Trophoblast cell (in vitro differentiated cells and primary cell): ENCODE results near the gene CXCR4.

Experiments
- DNase-seq, 2 donors: peaks; one replicate each; pipeline ENCODE4 v3.0.0-alpha.2; 2016
- H2AFZ ChIP-seq: 2 replicates; pipeline ENCODE4 v1.6.1; 2013; ENCODE audit warnings: low read length, moderate library complexity, mild to moderate bottlenecking; ENCODE audit not compliant: insufficient read depth, poor library complexity
- H2AK5ac ChIP-seq: 2 replicates; pipeline ENCODE4 v1.6.1; 2013; ENCODE audit warnings: mild to moderate bottlenecking, low read length
- H2BK120ac ChIP-seq: 2 replicates; pipeline ENCODE4 v1.6.1; 2013; ENCODE audit warnings: low read length, mild to moderate bottlenecking, moderate library complexity; ENCODE audit not compliant: insufficient read depth, poor library complexity
- H2BK12ac ChIP-seq: 2 replicates; pipeline ENCODE4 v1.6.1; 2013; ENCODE audit warnings: mild to moderate bottlenecking, low read length, moderate library complexity
- H2BK5ac ChIP-seq: 2 replicates; pipeline ENCODE4 v1.6.1; 2013; ENCODE audit warnings: low read length, low read depth, moderate library complexity, mild to moderate bottlenecking; ENCODE audit not compliant: poor library complexity
- H3K14ac ChIP-seq: 2 replicates; pipeline ENCODE4 v1.6.1; 2013; ENCODE audit warnings: mild to moderate bottlenecking, low read length
- H3K18ac ChIP-seq: 2 replicates; pipeline ENCODE4 v1.6.1; 2013; ENCODE audit warnings: mild to moderate bottlenecking, low read length
- H3K23ac ChIP-seq: 2 replicates; pipeline ENCODE4 v1.6.1; 2013; ENCODE audit warnings: low read length
- H3K27ac ChIP-seq: 2 replicates; pipeline ENCODE4 v1.5.1; 2013; ENCODE audit warnings: low read depth, mild to moderate bottlenecking, inconsistent platforms, low read length, moderate library complexity
- H3K27me3 ChIP-seq: 2 replicates; pipeline ENCODE4 v1.6.1; 2013; ENCODE audit warnings: inconsistent platforms, mild to moderate bottlenecking, low read length, moderate library complexity; ENCODE audit not compliant: insufficient read depth
- H3K36me3 ChIP-seq, 2 experiments: 1 replicate in 1 of 2; 2 replicates in 1 of 2; pipeline ENCODE4 v1.6.1; 2013; ENCODE audit warnings: low read length in 2 of 2, mild to moderate bottlenecking in 2 of 2, moderate library complexity in 1 of 2; ENCODE audit not compliant: insufficient read depth in 2 of 2, control insufficient read depth in 1 of 2
- H3K4ac ChIP-seq: 2 replicates; pipeline ENCODE4 v1.6.1; 2013; ENCODE audit warnings: low read depth, mild to moderate bottlenecking, low read length, moderate library complexity
- H3K4me1 ChIP-seq, 2 experiments: 1 replicate in 1 of 2; 2 replicates in 1 of 2; pipeline ENCODE4 v1.6.1; 2013; ENCODE audit warnings: low read length in 2 of 2, mild to moderate bottlenecking in 2 of 2, moderate library complexity in 1 of 2; ENCODE audit not compliant: insufficient read depth in 2 of 2, control insufficient read depth in 1 of 2
- H3K4me2 ChIP-seq: 2 replicates; pipeline ENCODE4 v1.6.1; 2013; ENCODE audit warnings: inconsistent platforms, mild to moderate bottlenecking, low read length, moderate library complexity
- H3K4me3 ChIP-seq: 2 replicates; pipeline ENCODE4 v1.5.1; 2013; ENCODE audit warnings: mild to moderate bottlenecking, low read depth, low read length, inconsistent platforms
- H3K79me1 ChIP-seq: one replicate; pipeline ENCODE4 v1.6.1; 2013; ENCODE audit warnings: low read length
- H3K79me2 ChIP-seq: 2 replicates; pipeline ENCODE4 v1.6.1; 2013; ENCODE audit warnings: low read length, mild to moderate bottlenecking; ENCODE audit not compliant: control insufficient read depth, insufficient read depth, poor library complexity
- H3K9ac ChIP-seq: 2 replicates; pipeline ENCODE4 v1.6.1; 2013; ENCODE audit warnings: mild to moderate bottlenecking, low read length
- H3K9me3 ChIP-seq: 2 replicates; pipeline ENCODE4 v1.6.1; 2013; ENCODE audit warnings: low read depth, mild to moderate bottlenecking, control low read depth, inconsistent platforms, low read length; ENCODE audit not compliant: insufficient read depth
- H4K12ac ChIP-seq: 2 replicates; pipeline ENCODE4 v1.6.1; 2013; ENCODE audit warnings: low read depth, mild to moderate bottlenecking, low read length, moderate library complexity
- H4K8ac ChIP-seq: 2 replicates; pipeline ENCODE4 v1.6.1; 2013; ENCODE audit warnings: low read depth, mild to moderate bottlenecking, low read length, moderate library complexity
- H4K91ac ChIP-seq: one replicate; pipeline ENCODE4 v1.6.1; 2013; ENCODE audit warnings: low read depth, mild to moderate bottlenecking, low read length, moderate library complexity
- WGBS: extraction: QIAGEN DNeasy Blood & Tissue Kit; methylation state at CpG from one replicate; pipeline ENCODE4 v1.1.7; 2013; ENCODE audit warnings: missing lambda C conversion rate; ENCODE audit not compliant: insufficient read length, insufficient coverage; ENCODE audit errors: extremely low coverage; 5-methylcytosine and 5-hydroxymethylcytosine counted together

CXCR4 gene

GRCh38 chr2:136133586-136133985 is 15.6 kb upstream of the CXCR4 start:
- no peak overlapping the region for H4K12ac ChIP-seq

GRCh38 chr2:136133176-136133575 is 15.2 kb upstream of the CXCR4 start:
- Histone ChIP-seq H2BK120ac (no peak overlapping the region), H3K79me1 (peaks cover 4% of the 10 kb centered on the region)

More at GRCh38 chr2:136133586-136133985, 15.6 kb upstream of the CXCR4 start:
- Histone ChIP-seq H3K4me3 (no peak overlapping the region), H3K27ac (no peak overlapping the region), H3K18ac (no peak overlapping the region), H4K91ac (no peak overlapping the region), H3K9ac (no peak overlapping the region), H2AK5ac (no peak overlapping the region), H3K4me2 (no peak overlapping the region), H2BK5ac (no peak overlapping the region), H3K79me2 (no peaks in the 10 kb centered on the region), H3K4ac (no peak overlapping the region), H2BK120ac (no peak overlapping the region), H4K8ac (no peak overlapping the region), H3K4me1 (peaks cover 6 to 10% of the 10 kb centered on the region in 2 experiments), H2BK12ac (no peak overlapping the region), H3K23ac (no peak overlapping the region), H3K79me1 (peaks cover 4% of the 10 kb centered on the region), H3K27me3 (peaks cover 3% of the 10 kb centered on the region), H2AFZ (no peak overlapping the region), H3K9me3 (no peaks in the 10 kb centered on the region), H3K36me3 (no peaks in the 10 kb centered on the region), H3K14ac (no peak overlapping the region)
- no CpG with 5 or more reads among the region's 5 CpGs for WGBS
- DNase-seq, result no peak

GRCh38 chr2:136132825-136133155 is 14.8 kb upstream of the CXCR4 start:
- Histone ChIP-seq H3K79me1 (peaks cover 4% of the 10 kb centered on the region), H2BK120ac (no peak overlapping the region), H3K4me1 (peaks cover 6 to 10% of the 10 kb centered on the region in 2 experiments), H3K27me3 (peaks cover 3% of the 10 kb centered on the region), H2BK12ac (no peak overlapping the region), H3K23ac (no peak overlapping the region), H3K18ac (no peak overlapping the region), H2AFZ (no peak overlapping the region), H3K9ac (no peak overlapping the region), H4K12ac (no peak overlapping the region), H3K4me3 (no peak overlapping the region), H3K79me2 (no peaks in the 10 kb centered on the region), H3K36me3 (no peaks in the 10 kb centered on the region), H3K4me2 (no peak overlapping the region), H3K9me3 (no peaks in the 10 kb centered on the region), H2AK5ac (no peak overlapping the region), H4K91ac (no peak overlapping the region), H3K14ac (no peak overlapping the region), H4K8ac (no peak overlapping the region), H2BK5ac (no peak overlapping the region), H3K4ac (no peak overlapping the region), H3K27ac (no peak overlapping the region)
- no peak for DNase-seq

More at GRCh38 chr2:136133176-136133575, 15.2 kb upstream of the CXCR4 start:
- Histone ChIP-seq H3K14ac (no peak overlapping the region), H3K27ac (no peak overlapping the region), H3K9ac (no peak overlapping the region), H3K4me1 (peaks cover 6 to 10% of the 10 kb centered on the region in 2 experiments), H3K4ac (no peak overlapping the region), H2BK12ac (no peak overlapping the region), H4K8ac (no peak overlapping the region), H3K4me3 (no peak overlapping the region), H3K79me2 (no peaks in the 10 kb centered on the region), H4K12ac (no peak overlapping the region), H2BK5ac (no peak overlapping the region), H3K23ac (no peak overlapping the region), H2AFZ (no peak overlapping the region), H3K18ac (no peak overlapping the region), H3K9me3 (no peaks in the 10 kb centered on the region), H2AK5ac (no peak overlapping the region), H4K91ac (no peak overlapping the region), H3K27me3 (peaks cover 3% of the 10 kb centered on the region), H3K4me2 (no peak overlapping the region), H3K36me3 (no peaks in the 10 kb centered on the region)
- no peak for DNase-seq
- WGBS, result no CpG with 5 or more reads among the region's 1 CpG

- peaks cover 4% of the 10 kb centered on the region for H3K79me1 ChIP-seq
- H3K36me3 ChIP-seq, result no peaks in the 10 kb centered on the region
- H3K23ac ChIP-seq, result no peak overlapping the region
- no peak overlapping the region for H3K4me3 ChIP-seq
- H4K8ac ChIP-seq, result no peak overlapping the region
- no peak overlapping the region for H2BK12ac ChIP-seq
- H3K4me1 ChIP-seq, result peaks cover 8 to 10% of the 10 kb centered on the region in 2 experiments
- DNase-seq, result no peak
- H4K12ac ChIP-seq, result no peak overlapping the region
- no peak overlapping the region for H2BK5ac ChIP-seq
- WGBS, result no CpG with 5 or more reads among the region's 16 CpGs
- no peak overlapping the region for H3K4me2 ChIP-seq
- H3K4ac ChIP-seq, result no peak overlapping the region
- H2BK120ac ChIP-seq, result no peak overlapping the region
- H3K9me3 ChIP-seq, result no peaks in the 10 kb centered on the region
- no peak overlapping the region for H3K18ac ChIP-seq
- H2AK5ac ChIP-seq, result no peak overlapping the region
- no peak overlapping the region for H3K9ac ChIP-seq
- H3K79me2 ChIP-seq, result no peaks in the 10 kb centered on the region
- no peak overlapping the region for H2AFZ ChIP-seq
- H4K91ac ChIP-seq, result no peak overlapping the region
- H3K14ac ChIP-seq, result no peak overlapping the region
- H3K27me3 ChIP-seq, result peaks cover 3% of the 10 kb centered on the region
- no peak overlapping the region for H3K27ac ChIP-seq
Measured at GRCh38 chr2:136131961-136132824, 14.2 kb upstream of the CXCR4 start.
